ENCODE results near the gene SLC24A3. TPM values are rescaled to one million over a fixed set of nuclear protein-coding genes. Genes with fewer than 3 reads are reported as not detected.

SLC24A3 gene
- total and polyA plus RNA-seq, 4 experiments from 2014 or later: not detected

- POLR2A ChIA-PET (ENCODE audit: partially characterized antibody): no interaction called here
- H3K36me3 ChIP-seq (ENCODE audit: insufficient read depth, low read length): no peaks in the 10 kb centered on the region
- intact Hi-C loops (cut with micrococcal nuclease): no loop called here
- Mint-ChIP-seq H3K9me3 (peaks cover 0 to 8% (median under 1%) of the 10 kb centered on the region in 8 donors), H3K36me3 (no peaks in the 10 kb centered on the region), H3K4me1 (peaks cover 0 to 1% (median 0%) of the 10 kb centered on the region in 4 donors), H3K4me3 (no peak overlapping the region), H3K27ac (no peak overlapping the region), H3K27me3 (peaks cover 8 to 10% of the 10 kb centered on the region in 2 donors)
- CTCF ChIA-PET (ENCODE audit: partially characterized antibody): no interaction called here
- no peak overlapping the region for H3K27ac ChIP-seq (ENCODE audit: low read depth, low read length)
- H3K27me3 ChIP-seq (ENCODE audit: insufficient read depth, low read length): no peaks in the 10 kb centered on the region
- no peaks in the 10 kb centered on the region for H3K4me1 ChIP-seq (ENCODE audit: insufficient read depth, low read length)
- DNase-seq: no peak
- H3K4me3 ChIP-seq (ENCODE audit: low read length in 2 of 2): no peak overlapping the region
- H3K9me3 ChIP-seq (ENCODE audit: control insufficient read depth in 1 of 2, low read length in 2 of 2): no peaks in the 10 kb centered on the region
Observed at GRCh38 chr20:19653327-19653726, 440.9 kb downstream of the SLC24A3 start.

DNA sequence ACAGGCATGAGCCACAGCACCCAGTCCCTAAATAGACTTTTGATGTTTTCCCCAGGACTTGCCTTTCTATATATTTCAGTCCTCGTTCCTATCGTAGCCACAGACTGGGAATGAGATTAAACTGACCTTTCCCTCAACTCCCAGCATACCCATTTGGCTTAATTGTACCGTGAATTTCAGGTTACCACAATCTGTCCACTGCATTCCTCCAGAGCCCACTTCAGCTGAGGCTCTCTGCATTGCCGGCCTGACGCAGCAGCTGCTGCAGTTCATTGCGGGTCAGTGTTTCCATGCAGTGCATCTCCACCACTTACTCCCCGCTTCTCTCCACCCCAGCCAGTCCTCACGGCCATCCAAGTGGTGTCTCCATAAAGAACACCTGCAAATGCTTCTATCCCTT lies 442.5 kb downstream of the SLC24A3 start:
- ChIA-PET CTCF (ENCODE audit: partially characterized antibody) (no interaction called here), POLR2A (ENCODE audit: partially characterized antibody) (no interaction called here)
- H3K27me3 ChIP-seq (ENCODE audit: insufficient read depth, low read length): no peaks in the 10 kb centered on the region
- no peak for DNase-seq
- no peak overlapping the region for H3K4me3 ChIP-seq (ENCODE audit: low read length in 2 of 2)
- Mint-ChIP-seq H3K4me1 (peaks cover 0 to 1% (median 0%) of the 10 kb centered on the region in 4 donors), H3K27me3 (peaks cover 8 to 14% of the 10 kb centered on the region in 2 donors), H3K9me3 (peaks cover 0 to 8% (median under 1%) of the 10 kb centered on the region in 8 donors), H3K36me3 (no peaks in the 10 kb centered on the region), H3K27ac (no peak overlapping the region), H3K4me3 (no peak overlapping the region)
- no peaks in the 10 kb centered on the region for H3K9me3 ChIP-seq (ENCODE audit: control insufficient read depth in 1 of 2, low read length in 2 of 2)
- H3K36me3 ChIP-seq (ENCODE audit: insufficient read depth, low read length): no peaks in the 10 kb centered on the region
- no peak overlapping the region for H3K27ac ChIP-seq (ENCODE audit: low read depth, low read length)
- no peaks in the 10 kb centered on the region for H3K4me1 ChIP-seq (ENCODE audit: insufficient read depth, low read length)
- intact Hi-C loops (cut with micrococcal nuclease): no loop called here

GRCh38 chr20:19658137-19658536 lies 445.7 kb downstream of the SLC24A3 start:
- Mint-ChIP-seq H3K4me1 (peaks cover 0 to 1% (median 0%) of the 10 kb centered on the region in 4 donors), H3K9me3 (peaks cover 0 to 2% (median 0%) of the 10 kb centered on the region in 8 donors), H3K27ac (no peak overlapping the region), H3K36me3 (no peaks in the 10 kb centered on the region), H3K27me3 (peaks cover 11 to 26% of the 10 kb centered on the region in 2 donors), H3K4me3 (peak overlapping the region in 1 of 8 donors; percentile 15)
- intact Hi-C loops (cut with micrococcal nuclease): no loop called here
- Histone ChIP-seq H3K27me3 (ENCODE audit: insufficient read depth, low read length) (no peaks in the 10 kb centered on the region), H3K27ac (ENCODE audit: low read depth, low read length) (no peak overlapping the region), H3K9me3 (ENCODE audit: control insufficient read depth in 1 of 2, low read length in 2 of 2) (no peaks in the 10 kb centered on the region), H3K36me3 (ENCODE audit: insufficient read depth, low read length) (no peaks in the 10 kb centered on the region), H3K4me3 (ENCODE audit: low read length in 2 of 2) (no peak overlapping the region), H3K4me1 (ENCODE audit: insufficient read depth, low read length) (no peaks in the 10 kb centered on the region)
- ChIA-PET CTCF (ENCODE audit: partially characterized antibody) (no interaction called here), POLR2A (ENCODE audit: partially characterized antibody) (no interaction called here)
- no peak for DNase-seq

GRCh38 chr20:19659448-19659847 lies 447.0 kb downstream of the SLC24A3 start:
- CTCF ChIA-PET (ENCODE audit: partially characterized antibody): interaction anchor here (1.0 kb wide), 1 partner anchor 27 kb away, joined by 3 read pairs; no protein-coding TSS in a partner anchor

GRCh38 chr20:19660808-19661378 lies 448.5 kb downstream of the SLC24A3 start:
- no peaks in the 10 kb centered on the region for H3K36me3 Mint-ChIP-seq
- no peaks in the 10 kb centered on the region for H3K27me3 ChIP-seq (ENCODE audit: insufficient read depth, low read length)
- H3K36me3 ChIP-seq (ENCODE audit: insufficient read depth, low read length): no peaks in the 10 kb centered on the region
- H3K27ac Mint-ChIP-seq: no peak overlapping the region
- H3K4me1 ChIP-seq (ENCODE audit: insufficient read depth, low read length): no peaks in the 10 kb centered on the region
- no peak overlapping the region for H3K4me3 Mint-ChIP-seq
- no peak overlapping the region for H3K4me3 ChIP-seq (ENCODE audit: low read length in 2 of 2)
- no peak for DNase-seq
- H3K9me3 Mint-ChIP-seq: no peaks in the 10 kb centered on the region
- H3K4me1 Mint-ChIP-seq: peaks cover 0 to 1% (median 0%) of the 10 kb centered on the region in 4 donors
- no peaks in the 10 kb centered on the region for H3K9me3 ChIP-seq (ENCODE audit: control insufficient read depth in 1 of 2, low read length in 2 of 2)
- H3K27me3 Mint-ChIP-seq: peaks cover 14 to 26% of the 10 kb centered on the region in 2 donors
- CTCF ChIA-PET (ENCODE audit: partially characterized antibody): interaction anchor here (0.7 to 1.7 kb wide), 6 partner anchors 9 to 1248 kb away, joined by 3 to 6 read pairs (median 4); no protein-coding TSS in a partner anchor
- POLR2A ChIA-PET (ENCODE audit: partially characterized antibody): no interaction called here
- no peak overlapping the region for H3K27ac ChIP-seq (ENCODE audit: low read depth, low read length)
- intact Hi-C loops (cut with micrococcal nuclease): loop anchor here (5.0 kb wide), 1 partner anchor 454 kb away; no protein-coding TSS in a partner anchor

More at GRCh38 chr20:19659448-19659847, 447.0 kb downstream of the SLC24A3 start:
- Mint-ChIP-seq H3K27ac (no peak overlapping the region), H3K27me3 (peaks cover 14 to 27% of the 10 kb centered on the region in 2 donors), H3K9me3 (no peaks in the 10 kb centered on the region), H3K4me1 (peaks cover 0 to 1% (median 0%) of the 10 kb centered on the region in 4 donors), H3K36me3 (no peaks in the 10 kb centered on the region), H3K4me3 (no peak overlapping the region)
- DNase-seq: no peak
- H3K27me3 ChIP-seq (ENCODE audit: insufficient read depth, low read length): no peaks in the 10 kb centered on the region
- POLR2A ChIA-PET (ENCODE audit: partially characterized antibody): no interaction called here
- no peak overlapping the region for H3K4me3 ChIP-seq (ENCODE audit: low read length in 2 of 2)
- intact Hi-C loops (cut with micrococcal nuclease): no loop called here
- H3K27ac ChIP-seq (ENCODE audit: low read depth, low read length): no peak overlapping the region
- no peaks in the 10 kb centered on the region for H3K36me3 ChIP-seq (ENCODE audit: insufficient read depth, low read length)
- no peaks in the 10 kb centered on the region for H3K4me1 ChIP-seq (ENCODE audit: insufficient read depth, low read length)
- no peaks in the 10 kb centered on the region for H3K9me3 ChIP-seq (ENCODE audit: control insufficient read depth in 1 of 2, low read length in 2 of 2)

GRCh38 chr20:19661717-19662636 lies 449.5 kb downstream of the SLC24A3 start:
- Mint-ChIP-seq H3K27ac (no peak overlapping the region), H3K9me3 (no peaks in the 10 kb centered on the region), H3K4me1 (peaks cover 0 to 1% (median 0%) of the 10 kb centered on the region in 4 donors), H3K4me3 (no peak overlapping the region), H3K36me3 (no peaks in the 10 kb centered on the region), H3K27me3 (peaks cover 15 to 28% of the 10 kb centered on the region in 2 donors)
- peak in 4 of 5 donors; percentile 18 to 33 (median 25) for DNase-seq
- ChIA-PET CTCF (ENCODE audit: partially characterized antibody) (interaction anchor here (0.7 to 1.7 kb wide), 7 partner anchors 10 to 1250 kb away, joined by 3 to 6 read pairs (median 3); no protein-coding TSS in a partner anchor), POLR2A (ENCODE audit: partially characterized antibody) (no interaction called here)
- no peaks in the 10 kb centered on the region for H3K4me1 ChIP-seq (ENCODE audit: insufficient read depth, low read length)
- H3K27me3 ChIP-seq (ENCODE audit: insufficient read depth, low read length): no peaks in the 10 kb centered on the region
- no peak overlapping the region for H3K4me3 ChIP-seq (ENCODE audit: low read length in 2 of 2)
- no peak overlapping the region for H3K27ac ChIP-seq (ENCODE audit: low read depth, low read length)
- intact Hi-C loops (cut with micrococcal nuclease): loop anchor here (5.0 kb wide), 1 partner anchor 455 kb away; no protein-coding TSS in a partner anchor
- no peaks in the 10 kb centered on the region for H3K9me3 ChIP-seq (ENCODE audit: control insufficient read depth in 1 of 2, low read length in 2 of 2)
- no peaks in the 10 kb centered on the region for H3K36me3 ChIP-seq (ENCODE audit: insufficient read depth, low read length)

GRCh38 chr20:19662637-19662995 lies 450.2 kb downstream of the SLC24A3 start:
- H3K9me3 ChIP-seq (ENCODE audit: control insufficient read depth in 1 of 2, low read length in 2 of 2): no peaks in the 10 kb centered on the region
- H3K27me3 ChIP-seq (ENCODE audit: insufficient read depth, low read length): no peaks in the 10 kb centered on the region
- Mint-ChIP-seq H3K27me3 (peaks cover 16 to 29% of the 10 kb centered on the region in 2 donors), H3K4me3 (no peak overlapping the region), H3K4me1 (peaks cover 0 to 1% (median 0%) of the 10 kb centered on the region in 4 donors), H3K9me3 (no peaks in the 10 kb centered on the region), H3K27ac (no peak overlapping the region), H3K36me3 (no peaks in the 10 kb centered on the region)
- no peak overlapping the region for H3K27ac ChIP-seq (ENCODE audit: low read depth, low read length)
- no peak for DNase-seq
- intact Hi-C loops (cut with micrococcal nuclease): loop anchor here (5.0 kb wide), 1 partner anchor 455 kb away; no protein-coding TSS in a partner anchor
- H3K4me1 ChIP-seq (ENCODE audit: insufficient read depth, low read length): no peaks in the 10 kb centered on the region
- POLR2A ChIA-PET (ENCODE audit: partially characterized antibody): no interaction called here
- CTCF ChIA-PET (ENCODE audit: partially characterized antibody): interaction anchor here (0.7 to 1.7 kb wide), 5 partner anchors 10 to 1250 kb away, joined by 3 to 6 read pairs (median 4); no protein-coding TSS in a partner anchor
- H3K36me3 ChIP-seq (ENCODE audit: insufficient read depth, low read length): no peaks in the 10 kb centered on the region
- no peak overlapping the region for H3K4me3 ChIP-seq (ENCODE audit: low read length in 2 of 2)

Data from CD4-positive, alpha-beta memory T cell (primary cell).